H1 (cell line): ENCODE measurements around the gene PTPRE. TPM values are rescaled to one million over a fixed set of nuclear protein-coding genes. Genes with fewer than 3 reads are reported as not detected.
A peak's percentile ranks its signal among the peaks of the same experiment; 100 is the strongest.

ENCODE experiments used
- CTCF ChIA-PET: fragments of 300-600 bp; sonication (Branson Sonifier 250); formaldehyde crosslinking; loops from one replicate; lab custom pipeline; 2021; ENCODE audit not compliant: partially characterized antibody; lab: Charles Lee
- POLR2A ChIA-PET: fragments of 300-600 bp; sonication (Branson Sonifier 250); formaldehyde crosslinking; loops from one replicate; lab custom pipeline; 2021; ENCODE audit warnings: inconsistent platforms; ENCODE audit not compliant: partially characterized antibody; lab: Charles Lee
- DNase-seq, 2 experiments: peaks; one replicate each; pipeline versions ENCODE4 v3.0.0 to v3.0.0-alpha.2; 2010 to 2022; ENCODE audit warnings: low spot score in 2 of 2, low read depth in 1 of 2, mixed read lengths in 1 of 2
- FAIRE-seq: peaks from 2 replicates; lab custom pipeline; 2011; peaks lifted over from hg19 to GRCh38; lab: Jason Lieb, UNC
- H2AFZ ChIP-seq: 2 replicates; pipeline ENCODE4 v1.8.1; 2012; ENCODE audit warnings: low read length, inconsistent platforms
- H2AK5ac ChIP-seq: 2 replicates; pipeline ENCODE4 v1.6.1; 2013; ENCODE audit warnings: low read depth, low read length
- H2BK120ac ChIP-seq: replicated peaks from 2 replicates; pipeline ENCODE3; 2013; ENCODE audit warnings: low read depth, low read length, inconsistent platforms
- H2BK12ac ChIP-seq: 2 replicates; pipeline ENCODE4 v1.6.1; 2013; ENCODE audit warnings: low read depth, low read length
- H2BK15ac ChIP-seq: 2 replicates; pipeline ENCODE4 v1.6.1; 2013; ENCODE audit warnings: low read length
- H2BK20ac ChIP-seq: 2 replicates; pipeline ENCODE4 v1.6.1; 2013; ENCODE audit warnings: low read length
- H2BK5ac ChIP-seq: 2 replicates; pipeline ENCODE4 v1.6.1; 2013; ENCODE audit warnings: low read depth, low read length
- H3K14ac ChIP-seq: 2 replicates; pipeline ENCODE4 v1.6.1; 2013; ENCODE audit warnings: inconsistent platforms; ENCODE audit not compliant: insufficient read length
- H3K18ac ChIP-seq: 2 replicates; pipeline ENCODE4 v1.6.1; 2013; ENCODE audit warnings: low read length; ENCODE audit errors: extremely low read depth
- H3K23ac ChIP-seq: 2 replicates; pipeline ENCODE4 v1.6.1; 2013; ENCODE audit warnings: inconsistent platforms; ENCODE audit not compliant: insufficient read length
- H3K23me2 ChIP-seq: 2 replicates; pipeline ENCODE4 v1.6.1; 2013; ENCODE audit warnings: low read depth, low read length
- H3K27ac ChIP-seq: 2 replicates; pipeline ENCODE4 v1.6.1; 2011; ENCODE audit warnings: low read depth, low read length, inconsistent platforms
- H3K27me3 ChIP-seq, 4 experiments: replicated peaks in 1 of 4; 1 replicate in 1 of 4; 2 replicates in 3 of 4; pipeline versions ENCODE4 v1.6.1 to v1.8.1; 2011 to 2013; ENCODE audit warnings: low read length in 3 of 4, mild to moderate bottlenecking in 3 of 4, inconsistent platforms in 2 of 4, mixed read lengths in 2 of 4, moderate library complexity in 1 of 4; ENCODE audit not compliant: control insufficient read depth in 3 of 4, insufficient read depth in 3 of 4; ENCODE audit errors: extremely low read depth in 1 of 4
- H3K36me3 ChIP-seq, 4 experiments: 2 replicates each; pipeline versions ENCODE4 v1.6.1 to v1.8.1; 2011 to 2013; ENCODE audit warnings: mild to moderate bottlenecking in 4 of 4, low read length in 3 of 4, moderate library complexity in 2 of 4, control low read depth in 1 of 4, inconsistent platforms in 1 of 4; ENCODE audit not compliant: insufficient read depth in 4 of 4, control insufficient read depth in 2 of 4
- H3K4ac ChIP-seq: replicated peaks from 2 replicates; pipeline ENCODE3; 2013; ENCODE audit warnings: low read length, low read depth, mixed read lengths, inconsistent platforms; ENCODE audit not compliant: insufficient read length
- H3K4me1 ChIP-seq, 4 experiments: replicated peaks in 1 of 4; 1 replicate in 1 of 4; 2 replicates in 3 of 4; pipeline versions ENCODE4 v1.6.1 to v1.8.1; 2011 to 2013; ENCODE audit warnings: low read length in 3 of 4, inconsistent platforms in 2 of 4, mixed read lengths in 1 of 4; ENCODE audit not compliant: insufficient read depth in 4 of 4, control insufficient read depth in 3 of 4
- H3K4me2 ChIP-seq, 2 experiments: 2 replicates each; pipeline versions ENCODE4 v1.6.1 to v1.8.1; 2011 to 2013; ENCODE audit warnings: low read depth in 2 of 2, low read length in 2 of 2, control low read depth in 1 of 2, inconsistent platforms in 1 of 2, mild to moderate bottlenecking in 1 of 2; ENCODE audit not compliant: insufficient read depth in 1 of 2
- H3K4me3 ChIP-seq, 4 experiments: fragments of 200-600, 300-600 bp in 1 of 4; sonication (generic), shearing (Covaris generic), sonication (Bioruptor Twin) in 1 of 4; 2 replicates each; pipeline versions ENCODE4 v1.5.1 to v1.8.1; 2011 to 2016; ENCODE audit warnings: low read length in 4 of 4, low read depth in 3 of 4, control low read depth in 2 of 4, inconsistent platforms in 2 of 4, mild to moderate bottlenecking in 2 of 4, mixed read lengths in 1 of 4, moderate library complexity in 1 of 4; ENCODE audit not compliant: insufficient read depth in 2 of 4; ENCODE audit errors: extremely low read depth in 1 of 4
- H3K56ac ChIP-seq: replicated peaks from 2 replicates; pipeline ENCODE3; 2013; ENCODE audit warnings: low read depth, mild to moderate bottlenecking, mixed read lengths, low read length, inconsistent platforms; ENCODE audit not compliant: insufficient read length
- H3K79me1 ChIP-seq: 2 replicates; pipeline ENCODE4 v1.6.1; 2013; ENCODE audit warnings: low read depth, low read length, control low read depth
- H3K79me2 ChIP-seq, 2 experiments: 2 replicates each; pipeline versions ENCODE4 v1.6.1 to v1.8.1; 2012 to 2013; ENCODE audit warnings: low read length in 2 of 2, mild to moderate bottlenecking in 2 of 2, inconsistent platforms in 1 of 2; ENCODE audit not compliant: insufficient read depth in 2 of 2, control insufficient read depth in 1 of 2
- H3K9ac ChIP-seq, 4 experiments: replicated peaks in 1 of 4; 1 replicate in 1 of 4; 2 replicates in 3 of 4; pipeline versions ENCODE4 v1.6.1 to v1.8.1; 2011 to 2013; ENCODE audit warnings: low read depth in 3 of 4, low read length in 3 of 4, control low read depth in 2 of 4, mild to moderate bottlenecking in 2 of 4, moderate library complexity in 2 of 4, inconsistent platforms in 1 of 4; ENCODE audit errors: extremely low read depth in 1 of 4
- H3K9me3 ChIP-seq, 2 experiments: 2 replicates each; pipeline versions ENCODE4 v1.6.1 to v1.8.1; 2012 to 2013; ENCODE audit warnings: mild to moderate bottlenecking in 2 of 2, moderate library complexity in 2 of 2, control low read depth in 1 of 2, inconsistent platforms in 1 of 2, low read depth in 1 of 2, low read length in 1 of 2, mixed read lengths in 1 of 2; ENCODE audit not compliant: insufficient read depth in 2 of 2
- H4K20me1 ChIP-seq, 2 experiments: replicated peaks in 1 of 2; 2 replicates each; pipeline versions ENCODE3 to v1.8.1; 2011 to 2013; ENCODE audit warnings: inconsistent platforms in 2 of 2, low read length in 2 of 2, mild to moderate bottlenecking in 1 of 2; ENCODE audit not compliant: insufficient read depth in 2 of 2, control insufficient read depth in 1 of 2
- H4K5ac ChIP-seq: 2 replicates; pipeline ENCODE4 v1.6.1; 2013; ENCODE audit warnings: low read length, low read depth, mixed read lengths, inconsistent platforms; ENCODE audit not compliant: insufficient read length
- H4K8ac ChIP-seq: 2 replicates; pipeline ENCODE4 v1.8.0; 2013; ENCODE audit warnings: mild to moderate bottlenecking, moderate library complexity, low read length, inconsistent platforms; ENCODE audit not compliant: insufficient read depth; ENCODE audit errors: extremely low read depth
- H4K91ac ChIP-seq: replicated peaks from 2 replicates; pipeline ENCODE3; 2013; ENCODE audit warnings: low read length, mixed read lengths, inconsistent platforms; ENCODE audit not compliant: insufficient read length
- EZH2 ChIP-seq: fragments of 200-600 bp; sonication (generic); IDR thresholded peaks from 2 replicates; pipeline ENCODE4 v1.7.1; 2012; ENCODE audit warnings: low read depth, mild to moderate bottlenecking, moderate library complexity, low read length, inconsistent platforms; ENCODE audit not compliant: severe bottlenecking
- GABPA ChIP-seq: IDR thresholded peaks from 2 replicates; pipeline ENCODE4 v1.6.1; 2011; ENCODE audit warnings: mild to moderate bottlenecking, low read length, moderate library complexity, borderline replicate concordance; ENCODE audit not compliant: insufficient read depth
- JUND ChIP-seq: IDR thresholded peaks from 2 replicates; pipeline ENCODE4 v1.6.1; 2011; ENCODE audit warnings: mild to moderate bottlenecking, improper control_type of control experiment, low read length
- POU5F1 ChIP-seq: IDR thresholded peaks from 2 replicates; pipeline ENCODE4 v1.6.1; 2011; ENCODE audit warnings: low read depth, mild to moderate bottlenecking, low read length, moderate library complexity
- SAP30 ChIP-seq: fragments of 300-600 bp; sonication (generic); IDR thresholded peaks from 2 replicates; pipeline ENCODE4 v1.7.1; 2012; ENCODE audit warnings: low read length, moderate library complexity, mild to moderate bottlenecking, inconsistent platforms; ENCODE audit not compliant: insufficient read depth, insufficient replicate concordance
- whole genome bisulfite sequencing, 2 experiments: shearing (Covaris generic) in 1 of 2; methylation state at CpG; one replicate each; pipeline versions ENCODE4 v1.1.6 to v1.1.7; 2013 to 2015; ENCODE audit warnings: low lambda C conversion rate in 2 of 2, mixed read lengths in 2 of 2, inconsistent platforms in 1 of 2, low coverage in 1 of 2, missing lambda C conversion rate in 1 of 2; ENCODE audit not compliant: insufficient replicate concordance in 2 of 2, insufficient coverage in 1 of 2, insufficient read length in 1 of 2; ENCODE audit errors: extremely low coverage in 1 of 2, missing lambda C conversion rate in 1 of 2; 5-methylcytosine and 5-hydroxymethylcytosine counted together
- polyA plus RNA-seq, 7 experiments: library from polyadenylated mRNA; depleted of rRNA in 3 of 7; stranded (reverse) in 5 of 7; unstranded in 2 of 7; fragments of >200 nt in 5 of 7; fragments of 200-250 nt in 2 of 7; gene quantifications; 1 replicate in 5 of 7; 2 replicates in 1 of 7; 4 replicates in 1 of 7; pipeline versions ENCODE4 v1.2.1 to v1.2.3, GENCODE V29; 2011 to 2013; ENCODE audit warnings: missing spikeins in 2 of 7, mixed read lengths in 2 of 7
- total RNA-seq: library from RNA; stranded (reverse); fragmentation: NEBNext Ultra II Directional; extraction: Animal tissue kit (Norgen Biotek cat#: 25700); gene quantifications from 2 replicates; pipeline ENCODE4 v1.2.1, GENCODE V29; 2021

Gene PTPRE
- total and polyA plus RNA-seq, 2 of the 8 experiments (the other 6 are each of a cell fraction or from before 2014, with no cell fraction given), result 0.33 to 0.54 TPM

- Histone ChIP-seq H2BK5ac (no peak overlapping the region), H3K4me2 (no peak overlapping the region), H4K91ac (no peak overlapping the region), H4K8ac (peak overlapping the region; percentile 22; the same call in 1 of the 2 replicates), H3K18ac (no peak overlapping the region), H3K27ac (no peak overlapping the region), H3K4ac (no peak overlapping the region), H3K14ac (no peak overlapping the region), H2BK120ac (no peak overlapping the region), H3K9ac (no peak overlapping the region), H3K79me1 (no peaks in the 10 kb centered on the region), H3K27me3 (no peaks in the 10 kb centered on the region), H2BK20ac (no peak overlapping the region), H3K56ac (no peak overlapping the region), H3K4me1 (0 out of 7 replicates have a peak, but pooled peaks cover 0 to 2% (median 0%) of the 10 kb centered on the region in 4 experiments), H3K23me2 (0 out of 2 replicates have a peak, but pooled peaks cover 2% of the 10 kb centered on the region), H3K4me3 (no peak overlapping the region), H3K23ac (no peak overlapping the region), H2BK15ac (no peak overlapping the region), H3K9me3 (no peaks in the 10 kb centered on the region), H3K36me3 (no peaks in the 10 kb centered on the region), H2AK5ac (no peak overlapping the region), H3K79me2 (no peaks in the 10 kb centered on the region), H2AFZ (no peak overlapping the region), H2BK12ac (no peak overlapping the region), H4K5ac (no peak overlapping the region), H4K20me1 (no peaks in the 10 kb centered on the region)
- no peak for DNase-seq
- ChIA-PET POLR2A (no interaction called here), CTCF (interaction anchor here (0.9 to 3.0 kb wide), 5 partner anchors 11 to 69 kb away, joined by 3 to 18 read pairs (median 4); no protein-coding TSS in a partner anchor)
- FAIRE-seq, result no peak
- WGBS, 2 experiments, result 96% methylated on average over 19 of the region's 19 CpGs; no CpG with 5 or more reads in 1 of the 2 experiments
- no peak for TF ChIP-seq GABPA
- no peak for TF ChIP-seq SAP30
- no peak for TF ChIP-seq EZH2
- no peak for TF ChIP-seq POU5F1
- no peak for TF ChIP-seq JUND
These were observed 115.6 kb downstream of the PTPRE start for GRCh38 chr10:128022261-128023196.
